DOHH2 (cell line): ENCODE measurements around the gene NSG2.

Experiments used
- CTCF ChIP-seq: fragments of 200-600 bp; sonication (generic); IDR thresholded peaks from one replicate; pipeline ENCODE4 v1.5.1; 2014; ENCODE audit warnings: antibody characterized with exemption, mild to moderate bottlenecking, low read depth, low read length; ENCODE audit not compliant: poor library complexity, severe bottlenecking
- EZH2phosphoT487 ChIP-seq: fragments of 200-600 bp; sonication (generic); IDR thresholded peaks from 2 replicates; pipeline ENCODE4 v1.6.1; 2017; ENCODE audit warnings: borderline replicate concordance, mild to moderate bottlenecking, antibody characterized with exemption, low read length, moderate library complexity, mixed read lengths

DNA sequence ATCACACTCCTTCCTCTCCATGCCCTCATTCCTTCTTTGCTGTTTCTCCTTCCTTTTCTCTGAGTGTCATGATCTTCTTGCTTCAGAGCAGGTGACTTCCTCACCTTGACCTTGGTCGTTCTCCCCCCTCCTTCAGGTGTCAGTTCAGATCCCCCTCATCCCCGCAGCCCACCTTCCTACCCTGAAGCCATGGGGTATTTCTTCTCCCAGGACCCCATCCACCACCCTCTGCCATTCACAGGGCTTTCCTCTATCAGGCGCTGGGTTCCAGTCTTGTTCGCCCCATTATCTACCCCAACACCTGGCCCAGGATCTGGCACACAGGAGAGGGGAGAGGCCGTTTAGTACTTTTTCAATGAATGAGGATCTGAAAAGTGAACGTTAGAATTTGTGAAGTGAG lies 101.0 kb downstream of the NSG2 start:
- TF ChIP-seq CTCF (no peak), EZH2phosphoT487 (no peak)
